ENCODE results near the gene ADGRG4.
"Not testable (repeated sequence)": the region's sequence is repeated elsewhere in the genome, so short reads cannot be mapped to it uniquely, and the experiment has no call there.

ADGRG4 gene

DNA sequence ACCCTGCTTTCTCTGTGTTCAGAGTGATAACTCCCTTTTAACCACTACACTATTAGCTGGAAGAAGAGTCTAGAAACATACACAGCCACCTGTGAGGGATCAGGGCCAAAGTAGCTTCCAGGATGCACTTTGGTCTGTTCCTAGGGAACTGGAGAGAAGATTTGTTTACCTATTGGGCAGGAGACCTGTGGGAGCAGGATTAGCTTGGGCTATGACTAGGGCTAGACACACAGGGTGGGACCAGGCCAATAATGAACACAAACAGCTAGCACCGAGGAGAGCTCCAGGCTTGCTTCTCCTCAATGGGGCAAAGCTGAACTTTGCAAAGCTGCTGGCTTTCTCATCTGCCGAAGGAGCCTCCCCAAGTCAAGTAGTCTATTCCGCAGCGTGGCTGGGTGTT lies 25.2 kb upstream of the ADGRG4 start:
- intact Hi-C loops (cut with DNase I; ENCODE audit: low total_unique reads) = loop anchor here (5.0 kb wide), 1 partner anchor 253 kb away; no protein-coding TSS in a partner anchor

DNA sequence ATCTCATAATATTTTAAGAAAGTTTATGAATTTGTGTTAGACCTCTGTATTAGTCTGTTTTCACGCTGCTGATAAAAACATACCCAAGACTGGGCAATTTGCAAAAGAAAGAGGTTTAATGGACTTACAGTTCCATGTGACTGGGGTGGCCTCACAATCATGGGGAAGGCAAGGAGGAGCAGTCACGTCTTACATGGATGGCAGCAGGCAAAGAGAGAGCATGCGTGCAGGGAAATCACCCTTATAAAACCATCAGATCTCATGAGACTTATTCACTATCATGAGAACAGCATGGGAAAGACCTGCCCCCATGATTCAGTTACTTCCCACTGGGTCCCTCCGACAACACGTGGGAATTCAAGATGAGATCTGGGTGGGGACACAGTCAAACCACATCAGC lies 14.4 kb upstream of the ADGRG4 start:
- intact Hi-C loops (cut with DNase I; ENCODE audit: low total_unique reads); H3K36me3 ChIP-seq; H3K27me3 ChIP-seq; H3K9me3 ChIP-seq; H3K27ac ChIP-seq; DNase-seq; H3K4me3 ChIP-seq; H3K4me1 ChIP-seq: not testable (repeated sequence)

More for the DNA sequence above, 25.2 kb upstream of the ADGRG4 start:
- Histone ChIP-seq H3K36me3 (no peaks in the 10 kb centered on the region), H3K27me3 (no peaks in the 10 kb centered on the region), H3K4me3 (no peak overlapping the region), H3K9me3 (no peaks in the 10 kb centered on the region), H3K27ac (no peak overlapping the region), H3K4me1 (peaks cover 0 to 13% (median 0%) of the 10 kb centered on the region in 4 donors)
- TF ChIP-seq, protein P1, sequence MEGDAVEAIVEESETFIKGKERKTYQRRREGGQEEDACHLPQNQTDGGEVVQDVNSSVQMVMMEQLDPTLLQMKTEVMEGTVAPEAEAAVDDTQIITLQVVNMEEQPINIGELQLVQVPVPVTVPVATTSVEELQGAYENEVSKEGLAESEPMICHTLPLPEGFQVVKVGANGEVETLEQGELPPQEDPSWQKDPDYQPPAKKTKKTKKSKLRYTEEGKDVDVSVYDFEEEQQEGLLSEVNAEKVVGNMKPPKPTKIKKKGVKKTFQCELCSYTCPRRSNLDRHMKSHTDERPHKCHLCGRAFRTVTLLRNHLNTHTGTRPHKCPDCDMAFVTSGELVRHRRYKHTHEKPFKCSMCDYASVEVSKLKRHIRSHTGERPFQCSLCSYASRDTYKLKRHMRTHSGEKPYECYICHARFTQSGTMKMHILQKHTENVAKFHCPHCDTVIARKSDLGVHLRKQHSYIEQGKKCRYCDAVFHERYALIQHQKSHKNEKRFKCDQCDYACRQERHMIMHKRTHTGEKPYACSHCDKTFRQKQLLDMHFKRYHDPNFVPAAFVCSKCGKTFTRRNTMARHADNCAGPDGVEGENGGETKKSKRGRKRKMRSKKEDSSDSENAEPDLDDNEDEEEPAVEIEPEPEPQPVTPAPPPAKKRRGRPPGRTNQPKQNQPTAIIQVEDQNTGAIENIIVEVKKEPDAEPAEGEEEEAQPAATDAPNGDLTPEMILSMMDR (IDR thresholded peaks at IDR 0.05) = no peak
- DNase-seq = no peak

DNA sequence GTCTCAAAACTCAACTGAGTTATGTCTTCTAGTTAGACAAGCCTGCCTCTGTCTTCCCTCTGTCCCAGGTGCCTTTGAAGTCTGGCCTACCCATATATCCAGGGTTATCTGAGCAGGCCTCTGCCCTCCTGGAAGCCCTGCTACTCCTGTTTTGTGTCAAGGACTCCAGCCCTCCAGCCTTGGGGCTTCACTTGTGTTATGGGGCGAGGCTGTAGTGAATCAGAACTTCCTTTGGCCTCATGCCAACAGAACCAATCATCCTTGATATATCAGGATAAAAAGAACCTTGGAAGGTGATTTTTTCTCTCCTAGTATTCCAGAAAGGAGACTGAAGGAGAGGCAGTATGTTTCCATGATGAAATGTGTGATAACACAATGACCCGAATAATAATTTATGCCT lies 8.9 kb upstream of the ADGRG4 start:
- Histone ChIP-seq H3K4me1 (no peaks in the 10 kb centered on the region), H3K9me3 (no peaks in the 10 kb centered on the region), H3K27me3 (no peaks in the 10 kb centered on the region), H3K36me3 (no peaks in the 10 kb centered on the region), H3K4me3 (no peak overlapping the region), H3K27ac (no peak overlapping the region)
- intact Hi-C loops (cut with DNase I; ENCODE audit: low total_unique reads) = no loop called here
- TF ChIP-seq, protein P1 (IDR thresholded peaks at IDR 0.05) = no peak
- no peak for DNase-seq

DNA sequence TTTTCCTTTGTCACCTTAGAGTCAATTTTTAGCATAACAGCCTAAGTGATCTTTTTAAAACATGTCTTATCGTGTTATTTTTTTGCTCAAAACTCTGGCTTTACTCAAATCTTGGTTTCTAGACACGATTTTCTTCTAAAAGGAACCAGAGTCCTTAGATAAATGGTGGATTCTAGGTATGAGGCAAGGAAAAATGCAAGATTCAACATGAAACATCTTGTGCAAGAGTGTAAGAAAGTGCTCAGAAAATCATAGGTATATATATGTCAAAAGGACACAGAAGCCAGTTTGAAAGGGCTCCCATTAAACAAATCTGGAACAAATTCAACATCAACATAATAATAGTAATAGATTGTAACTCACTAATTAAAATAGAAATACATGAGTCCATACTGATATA lies 8.1 kb upstream of the ADGRG4 start:
- H3K9me3 ChIP-seq = no peaks in the 10 kb centered on the region
- no peak for DNase-seq
- no peaks in the 10 kb centered on the region for H3K27me3 ChIP-seq
- H3K27ac ChIP-seq = no peak overlapping the region
- no peak overlapping the region for H3K4me3 ChIP-seq
- intact Hi-C loops (cut with DNase I; ENCODE audit: low total_unique reads) = no loop called here
- TF ChIP-seq, protein P1 (IDR thresholded peaks at IDR 0.05) = no peak
- no peaks in the 10 kb centered on the region for H3K4me1 ChIP-seq
- no peaks in the 10 kb centered on the region for H3K36me3 ChIP-seq

DNA sequence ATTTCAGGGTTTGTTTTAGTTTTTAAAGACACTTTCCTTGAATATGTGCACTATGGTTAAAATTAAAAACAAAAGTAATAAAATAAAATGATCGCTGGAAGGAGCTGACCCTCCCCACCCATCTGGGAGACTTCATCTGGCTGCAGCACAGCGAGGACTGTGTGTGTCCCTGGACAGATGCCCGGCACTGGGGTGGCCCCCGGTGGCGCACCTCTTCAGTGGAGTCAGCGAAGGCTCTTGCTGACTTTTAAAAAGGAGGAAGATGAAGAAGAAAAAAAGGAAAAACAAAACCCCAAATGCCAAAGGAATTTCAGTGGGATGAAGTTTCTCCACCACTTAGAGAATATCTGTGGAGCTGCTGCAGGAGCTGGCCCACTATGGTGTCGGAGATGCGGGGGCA lies 5.4 kb upstream of the ADGRG4 start:
- intact Hi-C loops (cut with DNase I; ENCODE audit: low total_unique reads) = no loop called here
- TF ChIP-seq, protein P1 (IDR thresholded peaks at IDR 0.05) = no peak
- H3K27me3 ChIP-seq = no peaks in the 10 kb centered on the region
- H3K4me3 ChIP-seq = no peak overlapping the region
- H3K4me1 ChIP-seq = no peaks in the 10 kb centered on the region
- H3K36me3 ChIP-seq = no peaks in the 10 kb centered on the region
- H3K27ac ChIP-seq = no peak overlapping the region
- DNase-seq = no peak
- H3K9me3 ChIP-seq = no peaks in the 10 kb centered on the region

DNA sequence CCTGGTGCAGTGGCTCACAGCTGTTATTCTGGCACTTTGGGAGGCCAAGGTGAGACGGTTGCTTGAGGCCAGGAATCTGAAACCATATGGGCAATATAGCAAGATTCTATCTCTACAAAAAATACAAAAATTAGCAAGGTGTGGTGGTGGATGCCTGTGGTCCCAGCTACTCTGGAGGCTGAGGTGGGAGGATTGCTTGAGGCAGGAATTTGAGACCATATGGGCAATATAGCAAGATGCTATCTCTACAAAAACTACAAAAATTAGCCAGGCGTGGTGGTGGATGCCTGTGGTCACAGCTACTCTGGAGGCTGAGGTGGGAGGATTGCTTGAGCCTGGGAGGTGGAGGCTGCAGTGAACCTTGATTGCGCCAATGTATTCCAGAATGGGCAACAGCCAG lies 2.3 kb downstream of the ADGRG4 start:
- DNase-seq = no peak
- H3K4me3 ChIP-seq = no peak overlapping the region
- no peaks in the 10 kb centered on the region for H3K36me3 ChIP-seq
- no peaks in the 10 kb centered on the region for H3K4me1 ChIP-seq
- peaks cover 0 to 3% (median 0%) of the 10 kb centered on the region in 3 donors for H3K9me3 ChIP-seq
- intact Hi-C loops (cut with DNase I; ENCODE audit: low total_unique reads) = no loop called here
- H3K27me3 ChIP-seq = no peaks in the 10 kb centered on the region
- TF ChIP-seq, protein P1 (IDR thresholded peaks at IDR 0.05) = no peak
- no peak overlapping the region for H3K27ac ChIP-seq

Data from tibial artery (tissue), 4 donors.